HEK293 (cell line): ENCODE results near the gene CEACAM6.
A peak's percentile ranks its signal among the peaks of the same experiment; 100 is the strongest.

Experiments
- CTCF ChIA-PET: fragments of 350-600 bp; formaldehyde crosslinking; extraction: SDS; loops from one replicate; lab custom pipeline; 2021; ENCODE audit warnings: antibody characterized with exemption; lab: Yijun Ruan, JAX
- POLR2A ChIA-PET: fragments of 300-600 bp; formaldehyde crosslinking; extraction: SDS; loops from one replicate; lab custom pipeline; 2020; ENCODE audit warnings: antibody characterized with exemption, inconsistent platforms; lab: Yijun Ruan, JAX
- H3K27ac ChIP-seq: fragments of 200-500 bp; sonication (Bioruptor generic); 2 replicates; pipeline ENCODE4 v1.5.1; 2014; ENCODE audit warnings: low read depth, low read length, control low read depth, inconsistent platforms; ENCODE audit errors: extremely low read depth
- H3K36me3 ChIP-seq, 2 experiments: fragments of 200-500 bp in 1 of 2; sonication (Bioruptor generic) in 1 of 2; 1 replicate in 1 of 2; 2 replicates in 1 of 2; pipeline ENCODE4 v1.5.1; 2014 to 2017; ENCODE audit warnings: inconsistent platforms in 2 of 2, low read length in 2 of 2; ENCODE audit not compliant: control insufficient read depth in 2 of 2, insufficient read depth in 1 of 2
- H3K4me1 ChIP-seq: fragments of 200-500 bp; sonication (Bioruptor generic); 2 replicates; pipeline ENCODE4 v1.5.1; 2014; ENCODE audit warnings: mild to moderate bottlenecking, low read length, inconsistent platforms; ENCODE audit not compliant: control insufficient read depth, insufficient read depth
- H3K4me3 ChIP-seq: 2 replicates; pipeline ENCODE4 v1.5.1; 2011; ENCODE audit warnings: low read depth, mild to moderate bottlenecking, control low read depth, low read length, moderate library complexity
- H3K9me3 ChIP-seq: fragments of 200-500 bp; sonication (Bioruptor generic); 2 replicates; pipeline ENCODE4 v1.5.1; 2014; ENCODE audit warnings: low read depth, low read length, inconsistent platforms; ENCODE audit not compliant: control insufficient read depth, insufficient read depth
- CTCF ChIP-seq: fragments of 450-650 bp; formaldehyde crosslinking; IDR thresholded peaks from 2 replicates; pipeline ENCODE4 v1.5.1; 2016; ENCODE audit warnings: missing biosample characterization, missing genetic modification characterization
- EGR2 ChIP-seq: fragments of 450-650 bp; formaldehyde crosslinking; IDR thresholded peaks from 2 replicates; pipeline ENCODE4 v1.5.1; 2016; ENCODE audit warnings: low read depth, missing biosample characterization, missing genetic modification characterization
- GLI2 ChIP-seq: fragments of 450-650 bp; formaldehyde crosslinking; IDR thresholded peaks from 2 replicates; pipeline ENCODE4; 2017; ENCODE audit warnings: missing biosample characterization, missing genetic modification characterization, low read depth, borderline replicate concordance
- GLIS1 ChIP-seq: fragments of 450-650 bp; formaldehyde crosslinking; IDR thresholded peaks from 2 replicates; pipeline ENCODE4 v1.5.1; 2016; ENCODE audit warnings: missing biosample characterization, missing genetic modification characterization
- HIC1 ChIP-seq: fragments of 450-650 bp; formaldehyde crosslinking; IDR thresholded peaks from 2 replicates; pipeline ENCODE4 v1.5.1; 2016; ENCODE audit warnings: missing biosample characterization, missing genetic modification characterization
- KLF9 ChIP-seq: fragments of 450-650 bp; formaldehyde crosslinking; IDR thresholded peaks from 2 replicates; pipeline ENCODE4 v1.5.1; 2016; ENCODE audit warnings: missing biosample characterization, missing genetic modification characterization, low read depth
- OVOL3 ChIP-seq: fragments of 450-650 bp; formaldehyde crosslinking; IDR thresholded peaks from 2 replicates; pipeline ENCODE4 v1.5.1; 2016; ENCODE audit warnings: missing biosample characterization, missing genetic modification characterization
- PATZ1 ChIP-seq: fragments of 450-650 bp; formaldehyde crosslinking; IDR thresholded peaks from 2 replicates; pipeline ENCODE4 v1.5.1; 2016; ENCODE audit warnings: missing biosample characterization, missing genetic modification characterization
- PRDM1 ChIP-seq: fragments of 450-650 bp; formaldehyde crosslinking; IDR thresholded peaks from 2 replicates; pipeline ENCODE4; 2016; ENCODE audit warnings: missing biosample characterization, missing genetic modification characterization
- SETDB1 ChIP-seq: IDR thresholded peaks from one replicate; pipeline ENCODE4 v1.6.1; 2017; ENCODE audit warnings: mild to moderate bottlenecking, low read length, moderate library complexity, mixed read lengths; ENCODE audit not compliant: insufficient read length
- SP2 ChIP-seq: fragments of 450-650 bp; formaldehyde crosslinking; IDR thresholded peaks from 2 replicates; pipeline ENCODE4 v1.5.1; 2016; ENCODE audit warnings: missing biosample characterization, missing genetic modification characterization
- ZBTB17 ChIP-seq: fragments of 450-650 bp; formaldehyde crosslinking; IDR thresholded peaks from 2 replicates; pipeline ENCODE4 v1.5.1; 2016; ENCODE audit warnings: missing biosample characterization, missing genetic modification characterization
- ZBTB26 ChIP-seq: fragments of 450-650 bp; formaldehyde crosslinking; optimal IDR thresholded peaks from 2 replicates; pipeline ENCODE3; 2016; ENCODE audit warnings: missing biosample characterization, mild to moderate bottlenecking, missing genetic modification characterization
- ZBTB7A ChIP-seq: fragments of 450-650 bp; formaldehyde crosslinking; IDR thresholded peaks from 2 replicates; pipeline ENCODE4 v1.5.1; 2016; ENCODE audit warnings: low read depth, missing biosample characterization, missing genetic modification characterization
- ZFHX2 ChIP-seq: fragments of 450-650 bp; formaldehyde crosslinking; conservative IDR thresholded peaks from 2 replicates; pipeline ENCODE4 v1.5.1; 2016; ENCODE audit warnings: missing biosample characterization, missing genetic modification characterization
- ZNF155 ChIP-seq: fragments of 450-650 bp; formaldehyde crosslinking; IDR thresholded peaks from 2 replicates; pipeline ENCODE4 v1.5.1; 2016; ENCODE audit warnings: missing biosample characterization, missing genetic modification characterization
- ZNF174 ChIP-seq: fragments of 450-650 bp; formaldehyde crosslinking; IDR thresholded peaks from 2 replicates; pipeline ENCODE4 v1.5.0; 2017; ENCODE audit warnings: missing biosample characterization, mild to moderate bottlenecking, missing genetic modification characterization
- ZNF202 ChIP-seq: fragments of 450-650 bp; formaldehyde crosslinking; IDR thresholded peaks from 2 replicates; pipeline ENCODE4 v1.5.1; 2016; ENCODE audit warnings: missing biosample characterization, missing genetic modification characterization, borderline replicate concordance
- ZNF221 ChIP-seq: fragments of 450-650 bp; formaldehyde crosslinking; IDR thresholded peaks from 2 replicates; pipeline ENCODE4 v1.5.1; 2017; ENCODE audit warnings: missing biosample characterization, missing genetic modification characterization, borderline replicate concordance
- ZNF26 ChIP-seq: fragments of 450-650 bp; formaldehyde crosslinking; IDR thresholded peaks from 2 replicates; pipeline ENCODE4 v1.5.1; 2016; ENCODE audit warnings: missing biosample characterization, missing genetic modification characterization
- ZNF37A ChIP-seq: fragments of 450-650 bp; IDR thresholded peaks from 2 replicates; pipeline ENCODE4 v1.5.1; 2018; ENCODE audit warnings: missing biosample characterization, missing genetic modification characterization
- ZNF548 ChIP-seq: fragments of 450-650 bp; formaldehyde crosslinking; IDR thresholded peaks from 2 replicates; pipeline ENCODE4 v1.5.1; 2016; ENCODE audit warnings: missing biosample characterization, missing genetic modification characterization
- ZNF561 ChIP-seq: fragments of 450-650 bp; IDR thresholded peaks from 2 replicates; pipeline ENCODE4 v1.5.1; 2018; ENCODE audit warnings: missing biosample characterization, missing genetic modification characterization, borderline replicate concordance
- ZNF580 ChIP-seq: fragments of 450-650 bp; formaldehyde crosslinking; IDR thresholded peaks from 2 replicates; pipeline ENCODE4 v1.5.1; 2016; ENCODE audit warnings: missing biosample characterization, missing genetic modification characterization
- ZNF654 ChIP-seq: fragments of 450-650 bp; formaldehyde crosslinking; IDR thresholded peaks from 2 replicates; pipeline ENCODE4 v1.5.1; 2016; ENCODE audit warnings: low read depth, missing biosample characterization, missing genetic modification characterization
- ZNF658 ChIP-seq: fragments of 450-650 bp; formaldehyde crosslinking; IDR thresholded peaks from 2 replicates; pipeline ENCODE4; 2016; ENCODE audit warnings: missing biosample characterization, missing genetic modification characterization
- ZNF670 ChIP-seq: fragments of 450-650 bp; formaldehyde crosslinking; IDR thresholded peaks from 2 replicates; pipeline ENCODE4 v1.5.1; 2016; ENCODE audit warnings: missing biosample characterization, missing genetic modification characterization, low read depth

The CEACAM6 gene

GRCh38 chr19:41753936-41754529, 1.3 kb upstream of the CEACAM6 start:
- no peak overlapping the region for H3K27ac ChIP-seq
- TF ChIP-seq ZNF670 (tag by site-specific recombination) (no peak), ZNF580 (tag by site-specific recombination) (no peak), ZNF221 (tag by site-specific recombination) (no peak), CTCF (peak; percentile 37; the same call in 1 of the 2 replicates), OVOL3 (no peak), ZFHX2 (tag by site-specific recombination) (peak; percentile 72), ZNF561 (tag by site-specific recombination) (peak; percentile 45; the same call in 1 of the 2 replicates), KLF9 (tag by site-specific recombination) (no peak), ZBTB17 (tag by site-specific recombination) (no peak), SETDB1 (no peak), ZNF26 (tag by site-specific recombination) (no peak), ZNF37A (no peak), ZBTB7A (no peak), ZNF658 (tag by site-specific recombination) (no peak), GLI2 (no peak), PRDM1 (tag by site-specific recombination) (no peak), HIC1 (peak; percentile 78), GLIS1 (tag by site-specific recombination) (no peak), EGR2 (tag by site-specific recombination) (peak; percentile 61), ZNF654 (tag by site-specific recombination) (peak; percentile 33), ZNF202 (tag by site-specific recombination) (no peak)
- H3K36me3 ChIP-seq = no peaks in the 10 kb centered on the region
- ChIA-PET CTCF (interaction anchor here (0.6 to 8.4 kb wide), 65 partner anchors 8 to 894 kb away, joined by 3 to 226 read pairs (median 7); partner anchors contain the start of genes CEACAM3 and CEACAM7), POLR2A (no interaction called here)
- H3K9me3 ChIP-seq = no peaks in the 10 kb centered on the region
- H3K4me3 ChIP-seq = no peak overlapping the region
- peaks cover 6% of the 10 kb centered on the region; the same call in 1 of the 2 replicates for H3K4me1 ChIP-seq

- Histone ChIP-seq H3K4me3 (no peak overlapping the region), H3K9me3 (no peaks in the 10 kb centered on the region), H3K27ac (no peak overlapping the region), H3K36me3 (no peaks in the 10 kb centered on the region)
- POLR2A ChIA-PET = no interaction called here
- CTCF ChIA-PET = interaction anchor here (1.1 to 8.4 kb wide), 5 partner anchors 22 to 63 kb away, joined by 3 to 226 read pairs (median 4); no protein-coding TSS in a partner anchor
- TF ChIP-seq SP2 (tag by site-specific recombination) (no peak), ZNF548 (tag by site-specific recombination) (no peak), PATZ1 (tag by site-specific recombination) (no peak), ZBTB26 (no peak), ZNF174 (no peak), ZNF155 (no peak)
- TF ChIP-seq, all 188 proteins: peak for 0
- H3K4me1 ChIP-seq = no peaks in the 10 kb centered on the region
Observed at GRCh38 chr19:41758846-41759245, 3.5 kb downstream of the CEACAM6 start.
